HL-60 (cell line): ENCODE measurements around the gene CERS1.

Source experiments
- DNase-seq, 2 experiments: peaks; one replicate each; pipeline ENCODE4 v3.0.0-alpha.2; 2010 to 2020; ENCODE audit warnings: low read depth in 1 of 2, low spot score in 1 of 2
- H3K27ac ChIP-seq: fragments of 250-450 bp; sonication (Bioruptor Pico); replicated peaks from 2 replicates; pipeline ENCODE4 v1.5.1; 2020; ENCODE audit warnings: mild to moderate bottlenecking, moderate library complexity
- H3K27me3 ChIP-seq: fragments of 250-450 bp; sonication (Bioruptor Pico); 2 replicates; pipeline ENCODE4 v1.5.1; 2021; ENCODE audit warnings: mild to moderate bottlenecking, moderate library complexity; ENCODE audit not compliant: insufficient read depth, poor library complexity, severe bottlenecking
- H3K4me3 ChIP-seq: replicated peaks from 2 replicates; pipeline ENCODE4 v1.5.1; 2011; ENCODE audit warnings: mild to moderate bottlenecking, control low read depth, low read length; ENCODE audit not compliant: insufficient read depth
- GABPA ChIP-seq: IDR thresholded peaks from 2 replicates; pipeline ENCODE4 v1.6.1; 2012; ENCODE audit warnings: low read depth
- POLR2AphosphoS5 ChIP-seq: IDR thresholded peaks from 2 replicates; pipeline ENCODE4 v1.6.1; 2012; ENCODE audit warnings: low read depth
- SPI1 ChIP-seq: IDR thresholded peaks from 2 replicates; pipeline ENCODE4 v1.6.1; 2012; ENCODE audit warnings: low read depth, mild to moderate bottlenecking, borderline replicate concordance
- TF ChIP-seq, protein P1 (sequence below): IDR thresholded peaks from one replicate; pipeline ENCODE4 v1.5.1; 2011; ENCODE audit warnings: low read length, control low read depth, inconsistent platforms; ENCODE audit not compliant: insufficient read depth
- TF ChIP-seq, protein P2 (sequence below): IDR thresholded peaks from 2 replicates; pipeline ENCODE4 v1.6.1; 2012; ENCODE audit warnings: low read depth; ENCODE audit not compliant: insufficient replicate concordance

The CERS1 gene

DNA sequence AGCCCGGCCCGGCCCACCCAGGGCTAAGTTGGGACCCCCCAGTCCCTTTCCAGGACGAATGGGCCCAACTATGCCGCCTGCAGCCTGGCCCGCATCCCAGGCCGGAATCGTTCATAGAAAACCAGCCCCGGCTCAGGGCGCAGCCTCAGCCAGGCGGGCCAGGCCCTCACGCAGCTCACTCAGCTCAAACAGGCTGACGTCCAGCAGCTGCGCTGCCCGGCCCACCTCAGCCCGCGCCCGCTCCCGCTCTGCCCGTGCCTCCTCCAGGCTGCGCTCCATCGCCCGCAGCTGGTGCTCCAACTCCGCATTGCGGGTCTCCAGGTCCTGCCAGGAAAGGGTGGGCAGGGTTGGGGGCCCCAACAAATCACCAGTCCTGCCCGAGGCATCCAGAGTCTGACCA, 33.4 kb upstream of the CERS1 start:
- Histone ChIP-seq H3K4me3 (no peak overlapping the region), H3K27me3 (no peaks in the 10 kb centered on the region), H3K27ac (no peak overlapping the region)
- no peak for TF ChIP-seq SPI1
- TF ChIP-seq, protein P1, sequence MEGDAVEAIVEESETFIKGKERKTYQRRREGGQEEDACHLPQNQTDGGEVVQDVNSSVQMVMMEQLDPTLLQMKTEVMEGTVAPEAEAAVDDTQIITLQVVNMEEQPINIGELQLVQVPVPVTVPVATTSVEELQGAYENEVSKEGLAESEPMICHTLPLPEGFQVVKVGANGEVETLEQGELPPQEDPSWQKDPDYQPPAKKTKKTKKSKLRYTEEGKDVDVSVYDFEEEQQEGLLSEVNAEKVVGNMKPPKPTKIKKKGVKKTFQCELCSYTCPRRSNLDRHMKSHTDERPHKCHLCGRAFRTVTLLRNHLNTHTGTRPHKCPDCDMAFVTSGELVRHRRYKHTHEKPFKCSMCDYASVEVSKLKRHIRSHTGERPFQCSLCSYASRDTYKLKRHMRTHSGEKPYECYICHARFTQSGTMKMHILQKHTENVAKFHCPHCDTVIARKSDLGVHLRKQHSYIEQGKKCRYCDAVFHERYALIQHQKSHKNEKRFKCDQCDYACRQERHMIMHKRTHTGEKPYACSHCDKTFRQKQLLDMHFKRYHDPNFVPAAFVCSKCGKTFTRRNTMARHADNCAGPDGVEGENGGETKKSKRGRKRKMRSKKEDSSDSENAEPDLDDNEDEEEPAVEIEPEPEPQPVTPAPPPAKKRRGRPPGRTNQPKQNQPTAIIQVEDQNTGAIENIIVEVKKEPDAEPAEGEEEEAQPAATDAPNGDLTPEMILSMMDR: no peak
- TF ChIP-seq GABPA: no peak
- TF ChIP-seq POLR2AphosphoS5: no peak
- TF ChIP-seq, protein P2, sequence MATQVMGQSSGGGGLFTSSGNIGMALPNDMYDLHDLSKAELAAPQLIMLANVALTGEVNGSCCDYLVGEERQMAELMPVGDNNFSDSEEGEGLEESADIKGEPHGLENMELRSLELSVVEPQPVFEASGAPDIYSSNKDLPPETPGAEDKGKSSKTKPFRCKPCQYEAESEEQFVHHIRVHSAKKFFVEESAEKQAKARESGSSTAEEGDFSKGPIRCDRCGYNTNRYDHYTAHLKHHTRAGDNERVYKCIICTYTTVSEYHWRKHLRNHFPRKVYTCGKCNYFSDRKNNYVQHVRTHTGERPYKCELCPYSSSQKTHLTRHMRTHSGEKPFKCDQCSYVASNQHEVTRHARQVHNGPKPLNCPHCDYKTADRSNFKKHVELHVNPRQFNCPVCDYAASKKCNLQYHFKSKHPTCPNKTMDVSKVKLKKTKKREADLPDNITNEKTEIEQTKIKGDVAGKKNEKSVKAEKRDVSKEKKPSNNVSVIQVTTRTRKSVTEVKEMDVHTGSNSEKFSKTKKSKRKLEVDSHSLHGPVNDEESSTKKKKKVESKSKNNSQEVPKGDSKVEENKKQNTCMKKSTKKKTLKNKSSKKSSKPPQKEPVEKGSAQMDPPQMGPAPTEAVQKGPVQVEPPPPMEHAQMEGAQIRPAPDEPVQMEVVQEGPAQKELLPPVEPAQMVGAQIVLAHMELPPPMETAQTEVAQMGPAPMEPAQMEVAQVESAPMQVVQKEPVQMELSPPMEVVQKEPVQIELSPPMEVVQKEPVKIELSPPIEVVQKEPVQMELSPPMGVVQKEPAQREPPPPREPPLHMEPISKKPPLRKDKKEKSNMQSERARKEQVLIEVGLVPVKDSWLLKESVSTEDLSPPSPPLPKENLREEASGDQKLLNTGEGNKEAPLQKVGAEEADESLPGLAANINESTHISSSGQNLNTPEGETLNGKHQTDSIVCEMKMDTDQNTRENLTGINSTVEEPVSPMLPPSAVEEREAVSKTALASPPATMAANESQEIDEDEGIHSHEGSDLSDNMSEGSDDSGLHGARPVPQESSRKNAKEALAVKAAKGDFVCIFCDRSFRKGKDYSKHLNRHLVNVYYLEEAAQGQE: no peak
- DNase-seq: no peak

DNA sequence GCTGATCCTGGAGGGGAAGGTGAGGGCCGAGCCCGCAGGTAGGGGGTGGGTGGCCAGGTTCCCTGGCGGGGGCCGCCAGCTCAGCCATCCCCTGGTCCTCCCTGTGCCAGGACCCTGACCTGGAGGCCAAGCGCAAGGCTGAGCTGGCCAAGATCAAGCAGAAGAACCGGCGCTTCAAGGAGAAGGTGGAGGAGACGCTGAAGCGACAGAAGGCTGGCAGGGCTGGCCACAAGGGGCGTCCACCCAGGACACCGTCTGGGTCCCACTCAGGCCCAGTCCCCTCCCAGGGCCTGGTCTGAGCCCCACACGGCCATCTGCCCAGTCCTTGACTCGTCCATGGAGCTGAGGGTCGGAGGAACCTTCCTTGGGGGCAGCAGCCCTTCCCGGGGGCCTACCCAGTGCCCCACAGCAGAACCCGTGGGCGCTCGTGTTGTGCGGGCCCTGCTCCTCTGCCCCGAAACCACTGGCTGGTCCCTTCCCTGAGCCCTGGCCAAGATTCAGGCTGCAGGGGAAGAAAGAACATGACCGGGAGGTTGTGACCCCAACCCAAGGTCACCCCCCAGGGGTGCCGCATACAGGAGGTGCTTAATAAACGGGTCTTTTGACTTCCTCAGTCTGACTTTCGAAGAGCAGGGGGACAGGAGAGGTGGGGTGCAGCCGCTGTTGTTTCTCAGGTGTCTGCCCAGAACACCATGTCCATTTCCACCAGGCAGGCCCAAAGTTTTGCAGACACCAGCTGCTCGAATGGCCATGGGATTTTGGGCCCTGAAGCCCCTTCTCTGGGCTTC, 32.3 kb upstream of the CERS1 start:
- Histone ChIP-seq H3K27ac (no peak overlapping the region), H3K27me3 (no peaks in the 10 kb centered on the region), H3K4me3 (no peak overlapping the region)
- no peak for DNase-seq
- TF ChIP-seq SPI1: no peak
- no peak for TF ChIP-seq GABPA
- TF ChIP-seq, protein P1: no peak
- TF ChIP-seq POLR2AphosphoS5: no peak
- TF ChIP-seq, protein P2: no peak

DNA sequence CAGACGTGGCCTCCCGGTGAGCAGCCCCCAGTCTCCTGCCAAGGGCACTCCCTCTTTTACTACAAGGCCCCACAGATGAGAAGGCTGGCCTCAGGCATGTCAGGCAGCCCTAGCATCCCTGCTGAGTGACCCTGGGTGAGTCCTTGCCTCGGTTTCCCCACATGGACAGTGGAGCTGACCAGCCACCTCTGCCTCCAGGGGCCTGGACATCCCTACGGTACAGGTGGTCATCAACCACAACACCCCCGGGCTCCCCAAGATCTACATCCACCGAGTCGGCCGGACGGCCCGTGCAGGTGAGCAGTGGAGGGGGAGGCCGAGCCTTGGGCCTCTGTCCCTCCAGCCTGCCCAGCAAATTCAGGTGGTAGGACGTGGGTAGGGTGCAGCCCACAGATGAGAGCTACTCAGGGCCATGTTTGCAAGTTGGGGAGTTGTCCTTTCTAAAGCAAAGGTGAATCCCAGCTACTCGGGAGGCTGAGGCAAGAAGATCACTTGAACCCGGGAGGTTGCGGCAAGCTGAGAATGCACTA, 28.8 kb upstream of the CERS1 start:
- DNase-seq: no peak
- H3K27me3 ChIP-seq: no peaks in the 10 kb centered on the region
- TF ChIP-seq, protein P1: no peak
- no peak overlapping the region for H3K27ac ChIP-seq
- H3K4me3 ChIP-seq: no peak overlapping the region
